HG03196 (cell line): Measurements from ENCODE around the gene SLC22A17.

Experiments used
- ATAC-seq: cut with Tn5 transposase; IDR thresholded peaks from one replicate; pipeline ENCODE4 v1.9.1; 2021; ENCODE audit not compliant: unreplicated experiment

The SLC22A17 gene

GRCh38 chr14:23316300-23316699 lies 36.4 kb downstream of the SLC22A17 start:
- ATAC-seq: no peak

- ATAC-seq: no peak
Measured at GRCh38 chr14:23310546-23310945, 42.1 kb downstream of the SLC22A17 start.

GRCh38 chr14:23308721-23309445 lies 43.8 kb downstream of the SLC22A17 start:
- ATAC-seq: no peak

- no peak for ATAC-seq
Measured at GRCh38 chr14:23307687-23308644, 44.7 kb downstream of the SLC22A17 start.

- ATAC-seq: no peak
Measured at GRCh38 chr14:23307146-23307530, 45.5 kb downstream of the SLC22A17 start.

- no peak for ATAC-seq
Measured at GRCh38 chr14:23306412-23307145, 46.1 kb downstream of the SLC22A17 start, which contains the start of gene BCL2L2. Gene BCL2L2 (plus strand): TSS chr14:23306833. CDS start chr14:23307768, 935 bp downstream.

- peak; percentile 26 for ATAC-seq
Measured at GRCh38 chr14:23302290-23303225, 50.1 kb downstream of the SLC22A17 start, which contains the start of gene PPP1R3E. Gene PPP1R3E (minus strand): TSS chr14:23302859. CDS start chr14:23302576, 283 bp downstream.

GRCh38 chr14:23301969-23302289 lies 50.8 kb downstream of the SLC22A17 start:
- peak; percentile 12 for ATAC-seq

- ATAC-seq: peak; percentile 79
Measured at GRCh38 chr14:23301288-23301968, 51.3 kb downstream of the SLC22A17 start.

GRCh38 chr14:23300687-23301223 lies 51.9 kb downstream of the SLC22A17 start:
- no peak for ATAC-seq

GRCh38 chr14:23299986-23300686 lies 52.6 kb downstream of the SLC22A17 start:
- no peak for ATAC-seq

- ATAC-seq: no peak
Measured at GRCh38 chr14:23299211-23299957, 53.3 kb downstream of the SLC22A17 start.

GRCh38 chr14:23297611-23298277 lies 54.9 kb downstream of the SLC22A17 start:
- ATAC-seq: no peak

- ATAC-seq: no peak
Measured at GRCh38 chr14:23297096-23297495, 55.6 kb downstream of the SLC22A17 start.
